ENCODE measurements around the gene ETV5.
A peak's percentile ranks its signal among the peaks of the same experiment; 100 is the strongest.

ETV5 gene

GRCh38 chr3:186123012-186123411 lies 14.1 kb upstream of the ETV5 start:
- no peak for DNase-seq (ENCODE audit: low spot score)

- no peak for DNase-seq (ENCODE audit: low spot score)
These were observed 13.1 kb upstream of the ETV5 start for GRCh38 chr3:186121968-186122367.

- DNase-seq (ENCODE audit: low spot score), result no peak
These were observed 12.4 kb upstream of the ETV5 start for GRCh38 chr3:186121278-186121677.

- DNase-seq (ENCODE audit: low spot score), result no peak
These were observed 10.6 kb upstream of the ETV5 start for GRCh38 chr3:186119499-186119898.

GRCh38 chr3:186118692-186119091 lies 9.8 kb upstream of the ETV5 start:
- no peak for DNase-seq (ENCODE audit: low spot score)

GRCh38 chr3:186117521-186118134 lies 8.7 kb upstream of the ETV5 start:
- no peak for DNase-seq (ENCODE audit: low spot score)

GRCh38 chr3:186115239-186115996 lies 6.5 kb upstream of the ETV5 start:
- DNase-seq (ENCODE audit: low spot score), result peak; percentile 71

- peak; percentile 72 for DNase-seq (ENCODE audit: low spot score)
These were observed 2.4 kb upstream of the ETV5 start for GRCh38 chr3:186110975-186111974.

GRCh38 chr3:186109897-186110803 lies 1.3 kb upstream of the ETV5 start:
- DNase-seq (ENCODE audit: low spot score), result no peak

- peak; percentile 26 for DNase-seq (ENCODE audit: low spot score)
These were observed 566 bp downstream of the ETV5 start for GRCh38 chr3:186108106-186108940.

GRCh38 chr3:186107215-186108105 lies 1.4 kb downstream of the ETV5 start:
- peak; percentile 72 for DNase-seq (ENCODE audit: low spot score)

- DNase-seq (ENCODE audit: low spot score), result peak; percentile 46
These were observed 3.3 kb downstream of the ETV5 start for GRCh38 chr3:186105543-186105942.

GRCh38 chr3:186102687-186103086 lies 6.2 kb downstream of the ETV5 start:
- no peak for DNase-seq (ENCODE audit: low spot score)

GRCh38 chr3:186100398-186100797 lies 8.5 kb downstream of the ETV5 start:
- no peak for DNase-seq (ENCODE audit: low spot score)

GRCh38 chr3:186099178-186099577 lies 9.7 kb downstream of the ETV5 start:
- DNase-seq (ENCODE audit: low spot score), result no peak

- no peak for DNase-seq (ENCODE audit: low spot score)
These were observed 10.1 kb downstream of the ETV5 start for GRCh38 chr3:186098740-186099139.

- peak; percentile 99 for DNase-seq (ENCODE audit: low spot score)
These were observed 11.0 kb downstream of the ETV5 start for GRCh38 chr3:186097663-186098451.

GRCh38 chr3:186097317-186097662 lies 11.6 kb downstream of the ETV5 start:
- no peak for DNase-seq (ENCODE audit: low spot score)

GRCh38 chr3:186096290-186096689 lies 12.6 kb downstream of the ETV5 start:
- no peak for DNase-seq (ENCODE audit: low spot score)

All from pons (tissue), 1 donor.